IMR-90 (cell line): Measurements from ENCODE around the gene FAM98C. TPM values are rescaled to one million over a fixed set of nuclear protein-coding genes. Genes with fewer than 3 reads are reported as not detected.

Source experiments
- ATAC-seq: fragments of 200-7000 bp; cut with Tn5 transposase; 2 replicates; pipeline ENCODE4 v1.9.1; 2020; ENCODE audit warnings: low read depth, mild to moderate bottlenecking, moderate library complexity
- BruUV-seq: library from RNA; stranded (reverse); fragments of 400-500 nt; replicated peaks from 2 replicates; lab custom pipeline; 2021; lab: Mats Ljungman, UMichigan
- CTCF ChIA-PET: fragments of 300-600 bp; formaldehyde crosslinking; extraction: SDS; loops from one replicate; lab custom pipeline; 2021; ENCODE audit warnings: antibody characterized with exemption; lab: Yijun Ruan, JAX
- POLR2A ChIA-PET: fragments of 300-600 bp; sonication (Branson Sonifier 250); formaldehyde crosslinking; loops from one replicate; lab custom pipeline; 2022; ENCODE audit warnings: antibody characterized with exemption; ENCODE audit not compliant: unreplicated experiment; lab: Charles Lee
- DNase-seq: peaks from one replicate; pipeline ENCODE4 v3.0.0; 2013
- H2AFZ ChIP-seq: replicated peaks from 2 replicates; pipeline ENCODE3; 2013; ENCODE audit warnings: low read length, mild to moderate bottlenecking; ENCODE audit not compliant: poor library complexity
- H2AK5ac ChIP-seq: 2 replicates; pipeline ENCODE4 v1.6.1; 2013; ENCODE audit warnings: low read depth, low read length, inconsistent platforms
- H2AK9ac ChIP-seq: replicated peaks from 2 replicates; pipeline ENCODE3; 2013; ENCODE audit warnings: mild to moderate bottlenecking, low read depth, low read length, moderate library complexity; ENCODE audit not compliant: poor library complexity
- H2BK120ac ChIP-seq: 2 replicates; pipeline ENCODE4 v1.6.1; 2013; ENCODE audit warnings: low read depth, low read length, inconsistent platforms
- H2BK15ac ChIP-seq: 3 replicates; pipeline ENCODE4 v1.6.1; 2013; ENCODE audit warnings: low read depth, low read length, inconsistent platforms
- H2BK20ac ChIP-seq: 2 replicates; pipeline ENCODE4 v1.6.1; 2013; ENCODE audit warnings: low read depth, mild to moderate bottlenecking, inconsistent platforms, low read length, moderate library complexity
- H2BK5ac ChIP-seq: 2 replicates; pipeline ENCODE4 v1.6.1; 2013; ENCODE audit warnings: mild to moderate bottlenecking, low read depth, low read length, inconsistent platforms; ENCODE audit not compliant: poor library complexity, severe bottlenecking
- H3K14ac ChIP-seq: replicated peaks from 2 replicates; pipeline ENCODE4 v1.6.1; 2013; ENCODE audit warnings: low read depth, low read length, inconsistent platforms
- H3K18ac ChIP-seq: 2 replicates; pipeline ENCODE4 v1.6.1; 2013; ENCODE audit warnings: low read depth, low read length, control low read depth
- H3K23ac ChIP-seq: 2 replicates; pipeline ENCODE4 v1.6.1; 2013; ENCODE audit warnings: low read depth, low read length, inconsistent platforms
- H3K27ac ChIP-seq: 2 replicates; pipeline ENCODE4 v1.5.1; 2013; ENCODE audit warnings: mild to moderate bottlenecking, control low read depth, low read length; ENCODE audit not compliant: insufficient read depth
- H3K27me3 ChIP-seq: 2 replicates; pipeline ENCODE4 v1.6.1; 2013; ENCODE audit warnings: low read length; ENCODE audit not compliant: control insufficient read depth, insufficient read depth
- H3K36me3 ChIP-seq: 2 replicates; pipeline ENCODE4 v1.6.1; 2013; ENCODE audit warnings: low read length, mixed read lengths; ENCODE audit not compliant: control insufficient read depth, insufficient read depth
- H3K4ac ChIP-seq: 2 replicates; pipeline ENCODE4 v1.6.1; 2013; ENCODE audit warnings: low read depth, low read length, inconsistent platforms
- H3K4me1 ChIP-seq: 2 replicates; pipeline ENCODE4 v1.6.1; 2013; ENCODE audit warnings: low read length, mixed read lengths; ENCODE audit not compliant: control insufficient read depth, insufficient read depth
- H3K4me2 ChIP-seq: 2 replicates; pipeline ENCODE4 v1.6.1; 2013; ENCODE audit warnings: low read depth, mild to moderate bottlenecking, control low read depth, low read length, moderate library complexity
- H3K4me3 ChIP-seq: 2 replicates; pipeline ENCODE4 v1.5.1; 2013; ENCODE audit warnings: low read depth, mild to moderate bottlenecking, control low read depth, low read length, moderate library complexity; ENCODE audit not compliant: insufficient read depth
- H3K56ac ChIP-seq: 2 replicates; pipeline ENCODE4 v1.6.1; 2013; ENCODE audit warnings: low read length, inconsistent platforms; ENCODE audit not compliant: insufficient read depth; ENCODE audit errors: extremely low read depth
- H3K79me1 ChIP-seq, 2 experiments: 2 replicates each; pipeline ENCODE4 v1.6.1; 2013; ENCODE audit warnings: low read length in 2 of 2, inconsistent platforms in 1 of 2, low read depth in 1 of 2
- H3K9ac ChIP-seq: 2 replicates; pipeline ENCODE4 v1.6.1; 2013; ENCODE audit warnings: low read depth, low read length, control low read depth
- H3K9me1 ChIP-seq: 2 replicates; pipeline ENCODE4 v1.6.1; 2013; ENCODE audit warnings: low read length, inconsistent platforms; ENCODE audit not compliant: insufficient read depth
- H3K9me3 ChIP-seq: 2 replicates; pipeline ENCODE4 v1.6.1; 2013; ENCODE audit warnings: low read length; ENCODE audit not compliant: control insufficient read depth, insufficient read depth
- H4K20me1 ChIP-seq: 2 replicates; pipeline ENCODE4 v1.6.1; 2013; ENCODE audit warnings: low read length, inconsistent platforms; ENCODE audit not compliant: insufficient read depth
- H4K5ac ChIP-seq: 2 replicates; pipeline ENCODE4 v1.6.1; 2013; ENCODE audit warnings: mild to moderate bottlenecking, low read depth, low read length, control low read depth
- H4K8ac ChIP-seq, 2 experiments: 2 replicates each; pipeline ENCODE4 v1.6.1; 2013; ENCODE audit warnings: low read depth in 2 of 2, low read length in 2 of 2, control low read depth in 1 of 2, inconsistent platforms in 1 of 2
- H4K91ac ChIP-seq: 2 replicates; pipeline ENCODE4 v1.6.1; 2013; ENCODE audit warnings: low read depth, low read length, inconsistent platforms; ENCODE audit not compliant: insufficient read depth
- CEBPB ChIP-seq: IDR thresholded peaks from 2 replicates; pipeline ENCODE4 v1.6.1; 2012; ENCODE audit warnings: low read depth, low read length, improper control_type of control experiment
- POLR2A ChIP-seq: IDR thresholded peaks from 2 replicates; pipeline ENCODE4 v1.6.1; 2012; ENCODE audit warnings: mild to moderate bottlenecking, low read depth, low read length
- WGBS, 2 experiments: methylation state at CpG; one replicate each; pipeline versions ENCODE4 v1.1.5 to v1.1.7; 2013; ENCODE audit warnings: missing lambda C conversion rate in 2 of 2; ENCODE audit not compliant: insufficient read length in 1 of 2; ENCODE audit errors: extremely low coverage in 2 of 2; 5-methylcytosine and 5-hydroxymethylcytosine counted together
- dilution Hi-C: fragments of 300-500 bp; cut with HindIII; formaldehyde crosslinking; loops from one replicate; pipeline ENCODE4 v1.14.3; 2018; ENCODE audit warnings: low sequenced_read_pairs; ENCODE audit not compliant: unreplicated experiment
- in situ Hi-C: fragments of 300-500 bp; cut with MboI; formaldehyde crosslinking; loops from 3 replicates; pipeline ENCODE4 v1.14.3; 2019; ENCODE audit warnings: low sequenced_read_pairs, inconsistent platforms, mixed read lengths
- intact Hi-C: fragments of 100-400 bp; cut with micrococcal nuclease; formaldehyde crosslinking; loops from 2 replicates; pipeline ENCODE4 v1.10.0; 2022
- polyA plus RNA-seq, 3 experiments: library from polyadenylated mRNA; depleted of rRNA; stranded (reverse); fragments of >200 nt; gene quantifications; 2 replicates each; pipeline ENCODE4 v1.2.3, GENCODE V29; 2012; ENCODE audit warnings: low replicate concordance in 1 of 3
- total RNA-seq: library from RNA; depleted of rRNA; stranded (reverse); fragments of >200 nt; gene quantifications from 2 replicates; pipeline ENCODE4 v1.2.3, GENCODE V29; 2012

The FAM98C gene
- total and polyA plus RNA-seq, 2 of the 4 experiments (the other 2 are of a cell fraction): 3.6 to 17.9 TPM

- Histone ChIP-seq H2AK9ac (no peak overlapping the region), H3K4me3 (peak overlapping the region; percentile 52), H4K5ac (no peak overlapping the region), H2AFZ (peak overlapping the region; percentile 93), H3K18ac (no peak overlapping the region), H3K14ac (no peak overlapping the region; the same call in 1 of the 2 replicates), H3K9ac (peak overlapping the region; percentile 18; the same call in 1 of the 2 replicates), H3K23ac (no peak overlapping the region), H3K4me2 (peak overlapping the region; percentile 96), H3K27ac (no peak overlapping the region), H3K4me1 (no peaks in the 10 kb centered on the region), H3K9me3 (no peaks in the 10 kb centered on the region), H4K91ac (no peak overlapping the region), H3K4ac (no peak overlapping the region), H2BK5ac (no peak overlapping the region), H3K36me3 (peaks cover 11% of the 10 kb centered on the region; the same call in 1 of the 2 replicates), H3K27me3 (no peaks in the 10 kb centered on the region), H4K20me1 (no peaks in the 10 kb centered on the region), H2BK15ac (no peak overlapping the region), H2BK120ac (no peak overlapping the region), H3K9me1 (0 out of 2 replicates have a peak, but pooled peaks cover 3% of the 10 kb centered on the region), H3K56ac (no peak overlapping the region), H3K79me1 (peaks cover 6 to 12% of the 10 kb centered on the region in 2 experiments; a peak in 3 of 4 replicates), H2AK5ac (no peak overlapping the region), H2BK20ac (no peak overlapping the region), H4K8ac (peak overlapping the region in 1 of 2 experiments; percentile 64; a peak in 2 of 4 replicates)
- intact Hi-C loops: loop anchor here (2.0 kb wide), 1 partner anchor 216 kb away; the partner anchor contains the start of gene EIF3K
- TF ChIP-seq POLR2A (0 out of 2 replicates have a peak, but pooled peaks have one; percentile 37), CEBPB (no peak)
- ATAC-seq (peak; percentile 3), DNase-seq (no peak)
- BruUV-seq: no TSS peak
- 0% methylated on average over 5 of the region's 18 CpGs; no CpG with 5 or more reads in 1 of the 2 experiments for WGBS, 2 experiments
- CTCF ChIA-PET: interaction anchor here (0.5 to 1.9 kb wide), 13 partner anchors 10 to 528 kb away, joined by 3 to 10 read pairs (median 3); partner anchors contain the start of genes GGN, MRPS12, PSMD8 and SARS2
- POLR2A ChIA-PET: interaction anchor here (0.6 to 0.7 kb wide), 3 partner anchors 13 to 707 kb away, joined by 3 to 6 read pairs (median 4); no protein-coding TSS in a partner anchor
- in situ Hi-C loops: loop anchor here (25.0 kb wide), 1 partner anchor 535 kb away; the partner anchor contains the start of genes MRPS12 and SARS2
- dilution Hi-C loops: no loop called here
Measured at GRCh38 chr19:38402623-38402966, 298 bp upstream of the FAM98C start.
